ENCODE results near the gene YTHDC1.

DNA sequence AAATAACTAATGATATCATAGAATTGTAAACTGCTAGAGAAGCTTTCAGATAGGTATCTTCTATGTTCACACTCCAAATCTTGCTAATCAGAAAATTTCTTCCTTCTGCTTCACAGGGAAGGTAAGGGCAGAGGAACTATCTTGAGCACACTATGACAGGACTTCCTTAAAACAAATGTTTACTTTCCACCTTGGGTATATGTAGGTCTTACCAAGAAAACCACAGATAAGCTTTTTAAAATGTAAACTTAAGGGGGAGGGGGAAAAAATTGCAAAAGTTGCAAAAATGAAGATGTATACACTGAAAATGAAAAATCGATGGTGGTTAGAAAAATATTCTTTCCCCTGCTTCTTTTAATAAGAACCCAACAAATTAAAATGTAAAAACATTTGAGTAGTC is 30.9 kb downstream of the YTHDC1 start:
- TF ChIP-seq, protein P1, sequence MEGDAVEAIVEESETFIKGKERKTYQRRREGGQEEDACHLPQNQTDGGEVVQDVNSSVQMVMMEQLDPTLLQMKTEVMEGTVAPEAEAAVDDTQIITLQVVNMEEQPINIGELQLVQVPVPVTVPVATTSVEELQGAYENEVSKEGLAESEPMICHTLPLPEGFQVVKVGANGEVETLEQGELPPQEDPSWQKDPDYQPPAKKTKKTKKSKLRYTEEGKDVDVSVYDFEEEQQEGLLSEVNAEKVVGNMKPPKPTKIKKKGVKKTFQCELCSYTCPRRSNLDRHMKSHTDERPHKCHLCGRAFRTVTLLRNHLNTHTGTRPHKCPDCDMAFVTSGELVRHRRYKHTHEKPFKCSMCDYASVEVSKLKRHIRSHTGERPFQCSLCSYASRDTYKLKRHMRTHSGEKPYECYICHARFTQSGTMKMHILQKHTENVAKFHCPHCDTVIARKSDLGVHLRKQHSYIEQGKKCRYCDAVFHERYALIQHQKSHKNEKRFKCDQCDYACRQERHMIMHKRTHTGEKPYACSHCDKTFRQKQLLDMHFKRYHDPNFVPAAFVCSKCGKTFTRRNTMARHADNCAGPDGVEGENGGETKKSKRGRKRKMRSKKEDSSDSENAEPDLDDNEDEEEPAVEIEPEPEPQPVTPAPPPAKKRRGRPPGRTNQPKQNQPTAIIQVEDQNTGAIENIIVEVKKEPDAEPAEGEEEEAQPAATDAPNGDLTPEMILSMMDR (IDR thresholded peaks at IDR 0.05): no peak
- TF ChIP-seq, protein P2, sequence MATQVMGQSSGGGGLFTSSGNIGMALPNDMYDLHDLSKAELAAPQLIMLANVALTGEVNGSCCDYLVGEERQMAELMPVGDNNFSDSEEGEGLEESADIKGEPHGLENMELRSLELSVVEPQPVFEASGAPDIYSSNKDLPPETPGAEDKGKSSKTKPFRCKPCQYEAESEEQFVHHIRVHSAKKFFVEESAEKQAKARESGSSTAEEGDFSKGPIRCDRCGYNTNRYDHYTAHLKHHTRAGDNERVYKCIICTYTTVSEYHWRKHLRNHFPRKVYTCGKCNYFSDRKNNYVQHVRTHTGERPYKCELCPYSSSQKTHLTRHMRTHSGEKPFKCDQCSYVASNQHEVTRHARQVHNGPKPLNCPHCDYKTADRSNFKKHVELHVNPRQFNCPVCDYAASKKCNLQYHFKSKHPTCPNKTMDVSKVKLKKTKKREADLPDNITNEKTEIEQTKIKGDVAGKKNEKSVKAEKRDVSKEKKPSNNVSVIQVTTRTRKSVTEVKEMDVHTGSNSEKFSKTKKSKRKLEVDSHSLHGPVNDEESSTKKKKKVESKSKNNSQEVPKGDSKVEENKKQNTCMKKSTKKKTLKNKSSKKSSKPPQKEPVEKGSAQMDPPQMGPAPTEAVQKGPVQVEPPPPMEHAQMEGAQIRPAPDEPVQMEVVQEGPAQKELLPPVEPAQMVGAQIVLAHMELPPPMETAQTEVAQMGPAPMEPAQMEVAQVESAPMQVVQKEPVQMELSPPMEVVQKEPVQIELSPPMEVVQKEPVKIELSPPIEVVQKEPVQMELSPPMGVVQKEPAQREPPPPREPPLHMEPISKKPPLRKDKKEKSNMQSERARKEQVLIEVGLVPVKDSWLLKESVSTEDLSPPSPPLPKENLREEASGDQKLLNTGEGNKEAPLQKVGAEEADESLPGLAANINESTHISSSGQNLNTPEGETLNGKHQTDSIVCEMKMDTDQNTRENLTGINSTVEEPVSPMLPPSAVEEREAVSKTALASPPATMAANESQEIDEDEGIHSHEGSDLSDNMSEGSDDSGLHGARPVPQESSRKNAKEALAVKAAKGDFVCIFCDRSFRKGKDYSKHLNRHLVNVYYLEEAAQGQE (IDR thresholded peaks at IDR 0.05; ENCODE audit: insufficient read depth in 1 of 2, low read depth in 2 of 2, low read length in 1 of 2): no peak
- TF ChIP-seq SIN3A (IDR thresholded peaks at IDR 0.05; ENCODE audit: borderline replicate concordance, insufficient read depth, low read depth, low read length) (no peak), TCF7L2 (IDR thresholded peaks at IDR 0.05; ENCODE audit: low read depth, low read length) (no peak)

All from Panc1 (cell line).